Neural cell (in vitro differentiated cells): ENCODE results near the gene IBTK.

Experiments used
- CTCF ChIP-seq: fragments of 450-650 bp; IDR thresholded peaks from 2 replicates; pipeline ENCODE4 v1.5.1; 2014; ENCODE audit warnings: antibody characterized with exemption, mild to moderate bottlenecking, moderate library complexity; ENCODE audit not compliant: poor library complexity, severe bottlenecking
- EP300 ChIP-seq: fragments of 450-650 bp; conservative IDR thresholded peaks from 2 replicates; pipeline ENCODE4 v1.6.1; 2014; ENCODE audit warnings: antibody characterized with exemption, mild to moderate bottlenecking, moderate library complexity; ENCODE audit not compliant: poor library complexity, severe bottlenecking
- EZH2 ChIP-seq: fragments of 200-600, 300-800 bp; shearing (Covaris generic), sonication (generic); IDR thresholded peaks from 2 replicates; pipeline ENCODE4 v1.6.1; 2014; ENCODE audit warnings: antibody characterized with exemption, low read length, borderline replicate concordance, mild to moderate bottlenecking; ENCODE audit not compliant: insufficient read depth, poor library complexity, severe bottlenecking
- POLR2AphosphoS5 ChIP-seq: IDR thresholded peaks from 2 replicates; pipeline ENCODE4 v1.6.1; 2012
- REST ChIP-seq: IDR thresholded peaks from 2 replicates; pipeline ENCODE4 v1.6.1; 2012; ENCODE audit warnings: borderline replicate concordance
- SMC3 ChIP-seq: fragments of 450-650 bp; conservative IDR thresholded peaks from 2 replicates; pipeline ENCODE4 v1.6.1; 2014; ENCODE audit warnings: antibody characterized with exemption, mild to moderate bottlenecking, moderate library complexity; ENCODE audit not compliant: poor library complexity
- TAF1 ChIP-seq: IDR thresholded peaks from 2 replicates; pipeline ENCODE4 v1.6.1; 2012; ENCODE audit warnings: low read depth

- TF ChIP-seq SMC3 = no peak
- no peak for TF ChIP-seq EZH2
- no peak for TF ChIP-seq CTCF
- no peak for TF ChIP-seq POLR2AphosphoS5
- no peak for TF ChIP-seq REST
- TF ChIP-seq TAF1 = no peak
- TF ChIP-seq EP300 = no peak
Observed at GRCh38 chr6:82249381-82250253, 2.1 kb upstream of the IBTK start.
